PFSK-1 (cell line): ENCODE data around the gene DDHD1.

Experiments
- FOXP2 ChIP-seq: optimal IDR thresholded peaks from 2 replicates; pipeline ENCODE3; 2011; ENCODE audit warnings: borderline replicate concordance, control low read depth, inconsistent platforms; ENCODE audit not compliant: insufficient read depth; ENCODE audit errors: extremely low read length, extremely low read depth
- POLR2AphosphoS5 ChIP-seq: IDR thresholded peaks from 2 replicates; pipeline ENCODE4 v1.6.1; 2012; ENCODE audit warnings: low read depth, mild to moderate bottlenecking, control low read depth, low read length, moderate library complexity
- SIN3A ChIP-seq: IDR thresholded peaks from 2 replicates; pipeline ENCODE4 v1.6.1; 2012; ENCODE audit warnings: mild to moderate bottlenecking, low read length, moderate library complexity, borderline replicate concordance; ENCODE audit not compliant: insufficient read depth
- TAF1 ChIP-seq: IDR thresholded peaks from 2 replicates; pipeline ENCODE4 v1.6.1; 2012; ENCODE audit warnings: low read length, control low read depth, borderline replicate concordance; ENCODE audit not compliant: insufficient read depth
- TF ChIP-seq, protein P1 (sequence below), 2 experiments: IDR thresholded peaks; 2 replicates each; pipeline versions ENCODE4 v1.6.1 to v1.8.0; 2011 to 2012; ENCODE audit warnings: low read depth in 2 of 2, low read length in 2 of 2, control low read depth in 1 of 2, inconsistent platforms in 1 of 2, mild to moderate bottlenecking in 1 of 2, moderate library complexity in 1 of 2; ENCODE audit not compliant: insufficient read depth in 1 of 2

The DDHD1 gene

DNA sequence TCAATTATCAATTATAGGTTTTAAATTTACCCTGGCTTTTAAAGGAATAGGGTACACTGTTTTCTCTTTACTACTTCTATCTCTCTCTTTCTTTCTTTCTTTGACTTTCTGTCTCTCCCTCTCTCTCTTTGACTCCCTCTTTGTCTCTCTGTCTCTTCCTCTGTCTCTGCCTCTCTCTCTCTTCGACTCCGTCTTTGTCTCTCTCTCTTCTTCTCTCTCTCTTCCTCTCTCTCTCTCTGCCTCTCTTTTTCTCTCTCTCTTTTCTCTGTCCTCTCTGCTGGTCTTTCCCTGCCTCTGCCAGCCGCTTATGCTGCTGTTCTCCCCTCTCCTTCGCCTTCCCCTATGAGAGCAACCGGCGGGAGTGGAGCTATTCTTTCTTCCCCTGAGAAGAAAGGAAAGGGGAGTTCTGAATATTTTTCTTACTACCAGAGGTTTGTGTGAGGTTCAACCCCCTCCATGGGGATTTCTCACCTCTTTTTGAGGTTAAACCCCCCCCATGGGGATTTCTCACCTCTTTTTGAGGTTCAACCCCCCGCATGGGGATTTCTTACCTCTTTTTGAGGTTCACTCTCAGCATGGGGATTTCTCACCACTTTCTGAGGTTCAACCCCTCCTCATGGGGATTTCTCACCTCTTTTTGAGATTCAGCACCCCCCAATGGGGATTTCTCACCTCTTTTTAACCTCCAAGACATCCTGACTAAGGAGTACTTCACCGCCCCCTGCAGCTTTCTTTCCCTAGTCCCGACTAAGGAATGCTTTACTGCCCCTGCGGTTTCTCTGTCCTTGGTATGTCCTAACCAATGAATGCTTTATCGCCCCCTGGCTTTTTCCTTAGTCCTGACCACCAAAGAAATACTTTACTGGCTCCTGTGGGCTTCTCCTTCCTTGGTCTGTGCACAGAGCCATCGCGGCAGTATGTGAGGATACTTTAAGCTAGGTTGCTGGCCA, 27.4 kb upstream of the DDHD1 start:
- TF ChIP-seq, protein P1, sequence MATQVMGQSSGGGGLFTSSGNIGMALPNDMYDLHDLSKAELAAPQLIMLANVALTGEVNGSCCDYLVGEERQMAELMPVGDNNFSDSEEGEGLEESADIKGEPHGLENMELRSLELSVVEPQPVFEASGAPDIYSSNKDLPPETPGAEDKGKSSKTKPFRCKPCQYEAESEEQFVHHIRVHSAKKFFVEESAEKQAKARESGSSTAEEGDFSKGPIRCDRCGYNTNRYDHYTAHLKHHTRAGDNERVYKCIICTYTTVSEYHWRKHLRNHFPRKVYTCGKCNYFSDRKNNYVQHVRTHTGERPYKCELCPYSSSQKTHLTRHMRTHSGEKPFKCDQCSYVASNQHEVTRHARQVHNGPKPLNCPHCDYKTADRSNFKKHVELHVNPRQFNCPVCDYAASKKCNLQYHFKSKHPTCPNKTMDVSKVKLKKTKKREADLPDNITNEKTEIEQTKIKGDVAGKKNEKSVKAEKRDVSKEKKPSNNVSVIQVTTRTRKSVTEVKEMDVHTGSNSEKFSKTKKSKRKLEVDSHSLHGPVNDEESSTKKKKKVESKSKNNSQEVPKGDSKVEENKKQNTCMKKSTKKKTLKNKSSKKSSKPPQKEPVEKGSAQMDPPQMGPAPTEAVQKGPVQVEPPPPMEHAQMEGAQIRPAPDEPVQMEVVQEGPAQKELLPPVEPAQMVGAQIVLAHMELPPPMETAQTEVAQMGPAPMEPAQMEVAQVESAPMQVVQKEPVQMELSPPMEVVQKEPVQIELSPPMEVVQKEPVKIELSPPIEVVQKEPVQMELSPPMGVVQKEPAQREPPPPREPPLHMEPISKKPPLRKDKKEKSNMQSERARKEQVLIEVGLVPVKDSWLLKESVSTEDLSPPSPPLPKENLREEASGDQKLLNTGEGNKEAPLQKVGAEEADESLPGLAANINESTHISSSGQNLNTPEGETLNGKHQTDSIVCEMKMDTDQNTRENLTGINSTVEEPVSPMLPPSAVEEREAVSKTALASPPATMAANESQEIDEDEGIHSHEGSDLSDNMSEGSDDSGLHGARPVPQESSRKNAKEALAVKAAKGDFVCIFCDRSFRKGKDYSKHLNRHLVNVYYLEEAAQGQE (IDR thresholded peaks at IDR 0.05; ENCODE audit: insufficient read depth in 1 of 2, low read depth in 2 of 2, low read length in 2 of 2): no peak
- TF ChIP-seq POLR2AphosphoS5 (no peak), TAF1 (no peak), FOXP2 (no peak), SIN3A (no peak)

GRCh38 chr14:53175375-53175774, 22.3 kb upstream of the DDHD1 start:
- TF ChIP-seq FOXP2 (no peak), POLR2AphosphoS5 (no peak), TAF1 (no peak), SIN3A (no peak)
- TF ChIP-seq, protein P1 (IDR thresholded peaks at IDR 0.05; ENCODE audit: insufficient read depth in 1 of 2, low read depth in 2 of 2, low read length in 2 of 2): no peak

DNA sequence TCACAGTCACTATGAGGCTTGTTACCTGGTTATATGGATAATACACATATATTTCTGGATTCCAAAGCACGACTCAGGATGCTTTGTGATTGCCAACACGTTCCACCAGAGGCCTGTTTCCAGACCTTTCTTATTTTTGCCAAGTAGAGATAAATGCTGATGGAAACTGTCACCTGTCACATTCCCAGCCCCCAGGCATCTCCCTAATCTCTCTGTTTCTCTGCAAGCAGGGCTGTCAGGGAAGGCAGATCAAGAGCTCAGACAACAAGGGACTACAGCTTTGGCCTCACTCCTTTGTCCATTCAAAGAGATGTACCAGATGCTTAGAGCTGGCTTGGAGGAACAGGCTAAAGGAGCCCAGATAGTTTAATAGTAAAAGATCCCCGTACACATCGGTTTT, 21.8 kb upstream of the DDHD1 start:
- TF ChIP-seq POLR2AphosphoS5 (no peak), FOXP2 (no peak), TAF1 (no peak), SIN3A (no peak)

DNA sequence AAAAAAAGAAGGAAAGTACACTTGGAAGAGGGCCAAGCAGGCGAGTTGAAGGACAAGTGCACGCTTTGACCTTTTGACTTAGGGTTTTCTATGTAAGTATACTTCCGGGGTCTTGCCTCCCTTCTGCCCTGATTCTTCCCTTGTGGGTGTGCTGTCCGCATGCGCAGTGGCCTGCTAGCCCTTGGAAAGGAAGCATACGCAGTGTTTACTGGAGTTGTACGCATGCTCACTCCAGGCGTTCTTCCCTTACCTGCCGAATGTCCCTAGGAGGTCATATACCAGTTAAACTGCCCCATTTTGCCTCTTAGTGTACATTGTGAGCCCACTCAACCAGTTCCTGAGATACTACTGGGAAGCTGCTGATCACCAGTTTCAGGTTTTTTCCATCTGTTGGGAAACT, 15.7 kb upstream of the DDHD1 start:
- no peak for TF ChIP-seq POLR2AphosphoS5
- TF ChIP-seq TAF1: no peak
- no peak for TF ChIP-seq SIN3A
- no peak for TF ChIP-seq FOXP2
- TF ChIP-seq, protein P1 (IDR thresholded peaks at IDR 0.05; ENCODE audit: insufficient read depth in 1 of 2, low read depth in 2 of 2, low read length in 2 of 2): no peak

GRCh38 chr14:53167602-53168328, 14.6 kb upstream of the DDHD1 start:
- TF ChIP-seq POLR2AphosphoS5 (no peak), FOXP2 (no peak), SIN3A (no peak), TAF1 (no peak)
- TF ChIP-seq, protein P1 (IDR thresholded peaks at IDR 0.05; ENCODE audit: insufficient read depth in 1 of 2, low read depth in 2 of 2, low read length in 2 of 2): no peak
